ENCODE results near the gene ARHGEF28.

The ARHGEF28 gene

GRCh38 chr5:73862796-73863195, 236.8 kb downstream of the ARHGEF28 start:
- no peak for DNase-seq

- DNase-seq = no peak
These were observed 237.9 kb downstream of the ARHGEF28 start for GRCh38 chr5:73863876-73864275.

- DNase-seq = no peak
These were observed 239.3 kb downstream of the ARHGEF28 start for GRCh38 chr5:73865315-73865714.

GRCh38 chr5:73867345-73868335, 241.6 kb downstream of the ARHGEF28 start:
- DNase-seq = no peak

GRCh38 chr5:73883646-73884045, 257.6 kb downstream of the ARHGEF28 start:
- DNase-seq = no peak

GRCh38 chr5:73887688-73888087, 261.7 kb downstream of the ARHGEF28 start:
- no peak for DNase-seq

- DNase-seq = no peak
These were observed 264.6 kb downstream of the ARHGEF28 start for GRCh38 chr5:73890569-73890968.

- DNase-seq = no peak
These were observed 266.2 kb downstream of the ARHGEF28 start for GRCh38 chr5:73892218-73892617.

GRCh38 chr5:73892806-73893205, 266.8 kb downstream of the ARHGEF28 start:
- no peak for DNase-seq

GRCh38 chr5:73893813-73894212, 267.8 kb downstream of the ARHGEF28 start:
- DNase-seq = no peak

- DNase-seq = no peak
These were observed 268.9 kb downstream of the ARHGEF28 start for GRCh38 chr5:73894860-73895259.

- DNase-seq = no peak
These were observed 269.5 kb downstream of the ARHGEF28 start for GRCh38 chr5:73895471-73895870.

- DNase-seq = no peak
These were observed 270.1 kb downstream of the ARHGEF28 start for GRCh38 chr5:73896097-73896496.

GRCh38 chr5:73896668-73897067, 270.7 kb downstream of the ARHGEF28 start:
- no peak for DNase-seq

- DNase-seq = no peak
These were observed 271.9 kb downstream of the ARHGEF28 start for GRCh38 chr5:73897893-73898292.

GRCh38 chr5:73899055-73899454, 273.1 kb downstream of the ARHGEF28 start:
- no peak for DNase-seq

- DNase-seq = no peak
These were observed 273.9 kb downstream of the ARHGEF28 start for GRCh38 chr5:73899916-73900315.

GRCh38 chr5:73900566-73900965, 274.6 kb downstream of the ARHGEF28 start:
- DNase-seq = no peak

- DNase-seq = no peak
These were observed 275.0 kb downstream of the ARHGEF28 start for GRCh38 chr5:73901043-73901442.

GRCh38 chr5:73901455-73901854, 275.5 kb downstream of the ARHGEF28 start:
- no peak for DNase-seq

- no peak for DNase-seq
These were observed 276.5 kb downstream of the ARHGEF28 start for GRCh38 chr5:73902327-73903051.

- DNase-seq = no peak
These were observed 277.2 kb downstream of the ARHGEF28 start for GRCh38 chr5:73903169-73903568.

- no peak for DNase-seq
These were observed 280.3 kb downstream of the ARHGEF28 start for GRCh38 chr5:73906277-73906676.

GRCh38 chr5:73907164-73907563, 281.2 kb downstream of the ARHGEF28 start:
- DNase-seq = no peak
